Inflammatory macrophage treated with lipopolysaccharide for 1 hour (primary cell): Measurements from ENCODE around the gene B3GNT2.
A peak's percentile ranks its signal among the peaks of the same experiment; 100 is the strongest.
"Not testable (repeated sequence)": the region's sequence is repeated elsewhere in the genome, so short reads cannot be mapped to it uniquely, and the experiment has no call there.

ENCODE experiments used
- DNase-seq, 2 donors: peaks; one replicate each; pipeline ENCODE4 v3.0.0-alpha.2; 2020 to 2022

B3GNT2 gene

DNA sequence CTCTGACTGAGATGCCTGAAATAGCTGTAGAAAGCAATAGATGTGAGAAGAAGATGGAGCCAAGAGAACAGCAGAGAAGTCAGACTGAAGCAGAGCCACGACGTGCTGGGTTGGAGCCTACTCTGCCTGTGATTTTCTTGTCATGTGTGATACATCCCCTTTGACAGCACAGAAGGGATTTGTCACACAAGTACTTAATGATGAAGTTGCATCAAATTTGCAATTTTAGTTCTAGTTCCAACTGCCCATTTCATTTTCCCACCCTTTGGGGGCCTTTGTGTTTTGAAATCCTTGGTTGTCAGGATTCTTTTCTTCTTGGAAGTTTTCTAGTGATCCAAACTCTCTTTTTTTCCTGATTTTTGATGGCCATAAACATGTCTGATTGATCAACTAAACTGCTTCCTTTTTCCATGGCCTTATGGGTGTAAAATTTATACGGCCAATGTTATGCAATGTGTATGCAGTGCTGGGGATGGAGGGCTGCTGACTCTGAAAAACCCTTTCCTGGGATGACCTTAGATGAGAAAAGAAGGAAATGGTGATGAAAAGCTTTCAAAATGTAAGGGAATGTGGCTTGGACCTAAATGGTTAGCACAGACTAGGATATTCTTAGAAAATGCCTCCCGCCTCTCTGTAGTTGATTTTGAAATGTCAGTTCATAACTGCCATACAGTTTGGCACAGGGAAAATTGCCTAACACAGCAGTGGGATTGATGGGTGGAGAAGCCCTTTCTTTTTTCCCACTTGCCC, 9.6 kb upstream of the B3GNT2 start:
- peak; percentile 39 to 87 for DNase-seq

DNA sequence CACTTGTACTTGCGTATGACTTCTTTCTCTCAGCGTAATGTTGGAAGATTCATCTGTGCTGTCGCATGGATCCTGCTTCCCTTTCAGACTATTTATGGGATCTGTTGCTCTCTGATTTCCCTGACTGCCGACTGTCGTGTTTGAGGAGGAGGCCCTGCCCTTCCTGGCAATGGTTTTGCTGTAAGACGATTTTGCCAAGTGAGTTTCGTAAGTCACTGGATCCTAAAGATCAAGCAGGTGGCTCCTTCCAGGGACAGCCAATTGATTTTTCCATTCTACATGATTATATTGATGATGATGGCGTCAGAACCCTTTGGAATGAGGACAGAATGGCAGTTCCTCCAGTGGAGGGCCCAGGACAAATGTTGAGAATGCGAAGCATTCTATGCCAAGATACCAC, 8.7 kb upstream of the B3GNT2 start:
- DNase-seq: no peak

DNA sequence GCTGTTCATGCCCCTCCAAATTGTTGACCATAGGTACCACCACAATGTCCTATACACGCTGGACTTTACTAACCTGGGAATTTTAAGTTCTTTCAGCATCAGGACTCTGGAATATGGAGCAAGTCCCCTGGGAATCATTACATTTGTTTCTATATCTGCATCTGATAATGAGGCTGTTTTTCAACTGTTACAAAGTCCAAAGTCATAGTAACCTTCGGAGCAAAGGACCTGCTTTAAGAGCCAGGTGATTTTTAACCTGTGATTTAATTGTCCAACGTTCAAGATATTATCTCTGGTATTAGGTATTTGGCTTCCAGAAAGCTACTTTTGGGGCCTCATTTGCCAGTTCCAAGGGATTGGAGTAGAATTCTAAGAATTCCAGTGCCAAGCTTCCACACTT, 7.5 kb upstream of the B3GNT2 start:
- DNase-seq: no peak

DNA sequence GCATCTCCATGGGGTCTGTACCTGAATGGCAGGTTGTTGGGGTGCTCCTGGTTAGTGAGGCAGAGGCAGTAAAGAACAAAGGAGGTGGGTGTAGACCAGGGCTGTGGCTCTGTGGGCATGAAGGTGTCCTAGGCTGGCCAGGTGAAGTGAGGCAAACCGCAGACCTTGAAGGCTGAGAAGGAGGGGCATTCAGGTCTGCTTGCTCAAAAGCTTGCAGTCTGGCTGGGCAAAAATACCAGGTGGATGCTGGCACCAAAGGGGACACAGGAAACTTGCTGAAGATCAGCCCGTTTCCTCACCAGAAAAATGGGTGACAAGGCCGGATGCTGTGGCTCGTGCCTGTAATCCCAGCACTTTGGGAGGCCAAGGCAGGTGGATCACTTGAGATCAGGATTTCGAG, 6.7 kb upstream of the B3GNT2 start:
- no peak for DNase-seq

DNA sequence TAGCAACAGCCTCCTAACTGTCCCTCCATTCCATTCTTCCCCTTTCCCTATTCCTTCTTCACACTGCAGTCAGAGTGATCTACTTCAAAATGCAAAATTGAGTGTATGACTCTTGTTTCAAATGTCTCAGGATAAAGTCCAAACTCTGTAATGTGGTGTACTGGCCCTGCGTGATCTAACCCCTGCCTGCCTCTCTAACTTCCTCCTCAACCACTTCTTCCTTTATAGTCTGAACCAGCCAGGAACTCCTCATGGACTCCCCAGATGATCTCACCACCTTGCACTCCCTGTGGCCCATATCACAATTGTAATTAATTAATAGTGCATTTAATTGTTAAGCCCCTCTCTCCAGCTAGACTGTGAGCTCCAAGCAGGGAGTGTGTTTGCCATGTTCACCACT, 3.1 kb upstream of the B3GNT2 start:
- DNase-seq: peak; percentile 69 to 83

DNA sequence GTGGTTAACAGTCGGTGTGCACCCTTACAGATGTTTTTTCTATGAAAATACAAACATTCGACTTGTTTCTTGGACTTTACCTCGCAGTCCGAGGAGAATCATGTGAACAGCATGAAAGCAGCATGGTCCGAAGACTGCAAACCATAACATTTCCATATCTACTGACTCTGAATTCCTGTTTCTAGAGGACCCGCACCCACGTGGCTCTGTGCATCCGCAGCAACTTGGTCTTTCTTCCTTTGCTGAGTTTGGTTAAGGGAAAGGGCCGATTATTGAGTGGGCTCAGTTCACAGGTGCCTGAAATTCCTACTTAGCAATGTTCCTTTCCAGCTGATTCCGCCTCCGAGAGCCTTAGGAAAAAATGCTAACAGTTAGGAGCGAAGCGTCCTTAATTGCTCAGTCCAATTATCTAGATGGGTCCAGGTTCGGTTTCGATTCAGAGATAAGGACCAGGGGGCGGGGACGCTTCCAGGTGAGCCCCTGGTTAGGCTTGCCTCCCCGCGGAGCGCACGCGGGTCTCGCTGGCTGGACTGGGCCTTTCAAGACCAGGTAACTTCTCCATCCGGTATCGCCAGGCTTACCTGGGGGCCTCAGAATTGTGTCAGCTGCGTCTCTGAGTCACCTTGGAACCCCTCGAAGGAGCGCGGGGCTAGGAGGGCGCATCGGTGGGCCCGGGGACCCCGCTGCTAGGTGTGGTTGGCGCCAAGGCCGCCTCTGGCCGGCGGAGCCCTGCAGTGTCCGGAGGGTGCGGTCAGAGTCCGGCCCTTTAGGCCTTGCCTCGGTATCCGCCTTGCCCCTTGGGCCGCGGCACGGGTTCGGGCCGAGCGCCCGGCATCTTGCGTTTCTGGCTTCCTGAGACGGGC, 1.1 kb upstream of the B3GNT2 start:
- DNase-seq: no peak

DNA sequence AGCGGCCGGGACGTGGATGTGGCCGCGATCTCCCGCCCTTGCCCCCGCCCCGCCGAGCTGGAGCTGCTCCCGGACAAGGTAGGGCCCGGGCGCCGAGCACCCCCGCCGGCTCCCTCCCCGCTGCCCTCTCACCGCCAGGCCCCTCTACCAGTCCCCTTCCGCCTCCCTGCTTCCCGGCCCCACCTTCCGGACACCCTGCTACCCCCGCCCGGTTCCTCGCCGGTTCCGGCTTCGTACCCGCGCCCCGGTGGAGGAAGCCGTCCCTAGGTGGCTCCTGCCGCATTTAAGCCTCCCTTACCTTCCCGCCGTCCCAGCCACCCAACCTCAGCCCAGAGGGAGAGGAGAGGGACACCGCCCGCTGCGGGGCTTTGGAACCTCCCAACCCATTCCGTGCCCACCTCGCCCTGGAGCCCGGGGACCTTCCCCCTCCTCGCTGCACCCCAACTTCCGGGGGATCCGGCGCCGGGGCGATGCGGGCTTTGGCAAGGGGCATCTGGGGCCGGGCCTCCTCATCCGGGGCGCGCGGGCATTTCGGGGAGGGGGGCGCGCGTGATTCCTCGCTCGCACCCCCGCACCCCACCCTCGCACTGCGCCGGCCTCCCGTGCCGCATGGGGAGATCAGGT, 475 bp downstream of the B3GNT2 start:
- peak; percentile 21 to 27 for DNase-seq

DNA sequence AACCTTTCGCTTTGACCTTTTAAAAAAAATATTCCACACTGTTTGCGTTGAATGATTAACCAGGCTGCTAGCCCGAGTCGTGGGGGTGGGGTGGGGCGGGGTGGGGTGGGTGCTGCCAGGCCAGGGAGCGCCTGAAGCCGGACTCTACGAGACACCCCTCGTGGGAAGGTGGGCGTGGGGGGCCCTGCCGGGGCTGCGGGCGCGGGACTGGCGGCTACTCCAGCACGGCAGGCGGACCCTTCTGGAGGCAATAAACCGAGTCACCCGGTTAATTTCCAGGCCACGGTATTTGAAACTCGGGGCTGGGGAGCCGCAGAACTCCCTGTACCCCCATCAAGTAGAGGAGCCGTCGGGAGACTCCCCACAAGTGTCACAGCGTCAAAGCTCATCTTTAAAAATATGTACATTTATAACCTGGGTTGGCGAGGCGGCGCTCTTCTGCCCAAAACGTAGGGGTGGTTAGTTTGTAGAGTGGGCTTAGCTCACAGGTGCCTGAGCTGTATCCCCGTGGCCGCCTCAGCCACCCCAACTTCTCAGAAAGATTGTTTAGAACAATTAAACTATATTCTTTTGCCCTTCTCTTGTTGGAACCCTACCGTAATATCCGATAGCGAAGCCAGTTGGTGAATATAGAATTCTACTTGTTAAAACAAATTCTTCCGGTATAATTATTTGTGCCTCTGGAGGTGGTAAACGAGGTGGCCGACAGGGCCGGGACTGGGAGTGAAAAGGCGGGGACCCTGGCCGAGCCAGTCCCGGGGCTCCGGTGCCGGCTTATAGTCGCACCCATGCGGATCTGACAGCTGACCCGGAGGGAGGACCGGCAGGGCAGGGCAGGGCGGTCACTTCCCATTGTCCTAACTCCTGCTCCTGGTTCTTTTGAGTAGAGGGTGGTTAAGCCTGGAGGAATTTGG, 1.4 kb downstream of the B3GNT2 start:
- DNase-seq: peak; percentile 31 to 32

DNA sequence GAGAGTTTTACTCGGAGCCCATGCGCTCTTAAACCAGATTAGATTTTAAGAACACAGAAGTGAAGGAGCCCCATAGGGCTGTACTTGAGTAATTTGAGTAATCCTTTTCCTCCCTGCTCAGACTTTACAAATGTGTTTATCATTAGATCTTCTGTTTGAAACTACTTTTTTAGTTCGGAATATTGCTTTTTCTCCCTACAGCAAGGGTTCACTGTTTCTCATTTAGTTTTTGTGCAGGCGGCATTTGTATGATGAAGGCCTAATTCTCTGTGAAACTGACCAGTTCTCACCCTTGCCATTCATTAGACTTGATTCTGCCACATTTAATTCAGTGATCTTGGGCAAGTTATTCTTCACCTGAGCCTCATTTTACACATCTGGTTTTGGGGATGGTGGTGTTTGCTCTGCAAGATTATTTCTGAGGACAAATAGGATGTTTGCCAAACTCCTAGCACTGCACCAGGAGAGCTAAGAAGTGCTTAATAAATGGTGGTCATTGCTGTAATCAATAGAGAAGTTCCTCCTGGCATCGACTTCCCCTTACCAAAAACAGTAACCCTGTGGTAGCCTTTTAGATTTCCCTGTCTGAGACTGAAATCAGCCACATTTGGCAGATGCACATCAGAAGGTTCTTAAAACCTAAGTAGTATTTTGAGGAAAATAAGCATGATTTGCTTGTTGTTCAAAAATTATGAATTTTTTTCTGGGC, 2.2 kb downstream of the B3GNT2 start:
- DNase-seq: peak; percentile 52 to 55

DNA sequence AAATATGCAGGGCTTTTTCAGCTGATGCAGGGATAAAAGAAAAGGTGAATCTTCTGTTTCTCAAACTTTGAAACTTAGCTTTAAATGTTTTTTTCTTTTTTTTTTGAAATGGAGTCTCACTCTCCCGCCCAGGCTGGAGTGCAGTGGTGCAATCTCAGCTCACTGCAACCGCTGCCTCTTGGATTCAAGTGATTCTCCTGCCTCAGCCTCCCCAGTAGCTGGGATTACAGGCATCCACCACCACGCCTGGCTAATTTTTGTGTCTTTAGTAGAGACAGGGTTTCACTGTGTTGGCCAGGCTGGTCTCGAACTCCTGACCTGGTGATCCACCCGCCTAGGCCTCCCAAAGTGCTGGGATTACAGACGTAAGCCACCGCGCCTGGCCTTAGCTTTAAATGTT, 2.9 kb downstream of the B3GNT2 start:
- DNase-seq: not testable (repeated sequence)

DNA sequence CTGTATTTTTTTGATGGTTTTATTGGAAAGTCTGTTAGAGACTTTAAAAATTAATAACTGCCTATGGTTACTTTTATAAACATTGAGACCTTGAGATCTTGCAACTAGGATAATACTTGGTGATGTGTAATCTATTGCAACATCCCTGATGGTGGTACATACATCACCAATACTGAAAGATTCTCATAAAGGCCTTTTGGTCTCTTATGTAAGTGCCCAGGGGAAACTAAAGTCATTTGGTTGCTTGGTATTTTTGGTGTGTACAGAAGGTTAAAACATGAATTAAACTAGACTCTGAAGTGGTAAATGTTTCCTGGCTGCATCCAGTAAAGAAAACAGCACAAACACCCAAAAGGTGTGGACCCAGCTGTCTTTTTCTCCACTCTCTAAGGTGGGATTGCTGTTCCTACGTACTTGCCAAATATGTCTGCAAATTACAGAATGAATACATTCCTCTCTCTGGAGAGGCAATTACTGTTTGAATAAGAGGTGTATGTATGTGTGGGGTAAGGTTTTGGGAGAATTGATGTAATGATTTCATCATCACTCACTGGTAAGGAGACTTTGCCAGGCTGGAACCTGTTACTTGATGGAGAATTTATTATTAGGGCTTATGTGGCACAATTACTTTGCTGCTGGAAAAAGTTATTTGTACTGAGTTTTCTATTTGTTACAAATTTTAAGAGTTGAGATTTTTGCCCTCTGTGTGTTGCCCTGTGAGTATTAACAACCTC, 3.6 kb downstream of the B3GNT2 start:
- peak; percentile 20 to 40 for DNase-seq

DNA sequence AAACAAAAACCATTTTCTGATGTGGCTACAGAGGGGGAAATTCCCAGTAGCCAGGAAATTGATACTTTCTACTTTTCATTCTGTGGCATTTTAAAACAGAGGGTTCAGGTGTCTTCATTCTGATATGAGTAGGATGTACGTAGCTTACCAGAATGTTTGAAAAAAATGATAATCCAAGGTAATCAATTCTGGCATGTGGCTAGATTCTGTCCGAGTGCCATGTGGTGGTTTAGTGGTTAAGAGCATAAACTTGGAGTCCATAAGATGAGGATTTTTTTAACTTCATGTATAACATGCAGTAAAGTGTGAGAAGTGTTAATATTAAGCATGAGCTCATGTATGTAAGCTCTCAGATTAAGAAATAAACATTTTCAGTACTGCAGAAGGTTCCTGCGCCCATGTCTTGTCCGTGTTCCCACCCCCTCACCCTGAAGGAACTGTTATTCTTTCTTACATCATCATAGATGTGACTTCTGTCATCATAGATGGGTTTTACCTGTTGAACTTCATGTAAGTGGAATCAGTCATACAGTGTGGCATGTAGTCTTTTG, 4.5 kb downstream of the B3GNT2 start:
- peak in 1 of 2 donors; percentile 10 for DNase-seq

DNA sequence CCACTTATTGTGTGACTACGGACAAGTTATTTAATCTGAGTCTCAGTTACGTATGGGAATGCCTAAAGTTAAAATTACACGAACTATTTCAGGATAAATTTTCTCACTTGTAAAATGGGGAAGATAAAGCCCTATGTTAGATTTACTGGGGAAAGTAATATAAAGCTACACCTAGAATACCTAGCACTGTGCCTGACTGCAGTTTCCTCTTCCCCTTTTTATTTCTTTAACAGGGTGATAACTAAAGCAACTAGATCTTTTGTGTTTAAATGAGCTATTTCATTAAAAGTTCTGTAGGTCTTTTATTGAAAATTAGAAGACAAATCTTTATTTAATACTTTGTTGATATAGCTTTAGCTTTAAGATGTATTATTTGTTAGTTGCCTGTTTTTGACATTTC, 5.0 kb downstream of the B3GNT2 start:
- DNase-seq: no peak

DNA sequence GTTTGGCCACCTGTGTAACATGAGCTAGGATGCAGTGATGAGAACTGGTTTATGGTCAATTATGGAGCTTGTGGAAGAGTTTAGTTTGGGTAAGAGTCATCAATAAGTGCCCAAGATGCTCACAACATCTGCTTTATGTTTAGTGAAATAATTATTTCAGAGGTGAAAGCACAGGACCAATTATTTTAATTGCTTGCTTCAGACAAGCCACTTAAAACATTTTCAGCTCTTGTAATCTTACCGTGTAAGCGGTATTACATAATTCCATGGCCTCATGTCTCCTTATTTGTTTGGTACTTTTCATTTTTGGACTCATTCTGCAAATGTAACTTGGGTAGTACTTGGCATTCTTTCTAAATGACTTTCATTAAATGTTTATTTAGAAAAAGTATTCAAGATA, 5.4 kb downstream of the B3GNT2 start:
- no peak for DNase-seq

DNA sequence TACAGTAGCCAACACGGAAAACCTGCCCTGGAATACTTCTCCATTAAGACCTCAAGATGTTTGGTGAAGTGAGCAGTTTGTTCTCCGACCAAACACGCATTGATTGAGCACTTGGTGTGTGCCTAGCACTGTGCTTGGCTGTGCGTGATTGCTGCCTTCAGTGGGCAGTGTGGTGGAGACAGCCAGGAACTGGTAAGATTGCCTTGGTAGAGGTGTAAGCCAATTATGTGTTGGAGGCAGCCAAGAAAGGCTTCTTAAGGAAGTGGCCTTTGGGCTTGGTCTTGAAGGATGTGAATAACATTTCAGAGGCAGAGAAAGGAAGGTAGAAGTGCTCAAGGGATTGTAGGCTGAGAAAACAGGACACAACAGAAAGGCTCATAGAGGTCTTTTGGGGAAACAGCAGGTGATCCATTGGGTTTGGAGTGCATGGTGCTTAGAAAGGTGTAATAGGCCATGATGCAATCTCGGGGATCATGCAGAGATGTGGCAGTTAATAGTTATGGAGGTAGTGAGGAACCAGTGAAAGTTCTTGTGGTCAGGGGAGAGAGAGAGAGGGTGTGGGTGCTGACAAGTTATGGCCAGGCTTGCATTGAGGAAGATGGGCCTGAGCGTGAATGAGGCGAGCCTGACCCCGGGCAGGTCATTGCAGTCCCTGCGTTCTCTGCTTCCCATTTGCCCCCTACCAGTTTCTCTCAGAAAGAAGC, 6.3 kb downstream of the B3GNT2 start:
- DNase-seq: peak in 1 of 2 donors; percentile 17

DNA sequence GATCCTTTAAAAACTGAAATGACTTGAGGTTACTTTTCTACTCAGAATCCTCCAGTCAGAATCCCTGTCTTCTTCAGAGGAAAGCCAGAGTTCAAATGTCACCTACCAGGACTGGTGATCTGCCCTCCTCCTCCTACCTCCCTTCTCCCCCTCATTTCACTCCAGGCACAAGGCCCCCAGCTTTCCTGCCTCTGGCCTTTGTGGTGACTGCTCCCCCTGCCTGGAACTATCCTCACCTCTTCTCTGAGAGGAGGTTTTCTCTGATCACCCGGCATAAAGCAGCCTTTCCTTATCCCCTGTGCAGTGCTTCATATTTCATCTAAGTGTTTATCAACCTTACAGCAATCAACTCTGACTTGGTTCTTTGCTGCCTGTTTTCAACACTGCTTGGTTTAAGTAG, 6.8 kb downstream of the B3GNT2 start:
- peak in 1 of 2 donors; percentile 7 for DNase-seq

DNA sequence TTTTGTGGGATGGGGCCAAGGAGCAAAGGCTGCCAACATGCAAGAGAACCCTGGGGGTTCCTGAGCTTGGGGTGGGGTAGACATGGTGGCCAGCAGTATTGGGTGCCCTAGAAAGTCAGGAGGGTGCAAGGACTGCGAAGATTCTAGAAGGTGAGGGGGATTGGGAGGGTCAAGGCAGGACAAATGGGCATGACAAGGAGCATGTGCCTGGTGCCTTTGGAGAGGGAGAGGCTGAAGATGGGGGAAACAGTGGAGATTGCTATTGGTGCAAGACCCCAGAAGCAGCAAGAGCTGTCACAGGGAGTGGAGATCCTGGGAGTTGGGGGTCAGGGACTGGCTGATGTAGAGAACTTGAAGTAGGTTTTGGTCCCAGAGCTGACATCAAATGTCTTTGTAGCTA, 7.5 kb downstream of the B3GNT2 start:
- no peak for DNase-seq

DNA sequence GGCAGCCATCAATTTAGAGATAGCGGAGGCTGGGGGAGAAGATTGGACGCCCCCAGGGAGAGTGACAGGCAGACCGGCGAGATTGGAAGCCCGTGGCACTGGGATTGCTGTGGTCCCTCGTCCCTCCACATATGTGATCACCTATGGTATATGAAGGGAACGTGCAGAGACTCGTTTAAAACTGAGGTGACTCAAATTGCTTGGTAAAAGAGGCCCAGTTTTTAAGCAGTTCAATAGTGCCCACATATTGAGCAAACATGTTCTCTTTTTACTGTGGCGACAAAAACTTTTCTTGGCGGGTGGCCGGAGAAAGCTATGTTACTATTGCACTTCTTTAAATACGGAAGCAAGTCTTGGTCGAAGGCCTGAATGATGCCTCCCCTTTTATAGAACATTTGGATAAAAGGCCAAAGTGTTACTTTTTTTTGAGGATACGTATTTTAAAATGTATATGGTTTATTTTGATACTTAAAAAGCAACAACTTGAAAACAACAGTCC, 9.1 kb downstream of the B3GNT2 start:
- DNase-seq: no peak

DNA sequence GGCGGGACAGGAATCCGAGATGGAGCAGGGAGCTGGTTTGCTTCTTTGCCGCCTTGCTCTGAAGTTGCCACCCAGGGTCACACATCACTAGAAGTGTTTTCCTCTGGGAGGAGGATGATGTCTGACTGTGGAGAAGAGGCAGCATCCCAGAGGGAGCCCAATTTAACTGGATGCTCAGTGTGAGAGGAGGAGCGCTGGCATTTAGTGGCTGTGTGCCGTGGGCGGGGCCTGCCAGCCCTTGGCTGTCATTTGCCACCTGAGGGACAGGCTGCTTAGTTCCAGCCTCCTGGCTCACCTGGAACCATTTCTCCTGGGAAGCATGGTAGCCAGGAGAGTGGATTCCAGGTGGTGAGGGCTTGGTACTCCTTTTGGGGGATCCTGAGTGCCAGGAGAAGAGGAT, 9.6 kb downstream of the B3GNT2 start:
- DNase-seq: no peak

DNA sequence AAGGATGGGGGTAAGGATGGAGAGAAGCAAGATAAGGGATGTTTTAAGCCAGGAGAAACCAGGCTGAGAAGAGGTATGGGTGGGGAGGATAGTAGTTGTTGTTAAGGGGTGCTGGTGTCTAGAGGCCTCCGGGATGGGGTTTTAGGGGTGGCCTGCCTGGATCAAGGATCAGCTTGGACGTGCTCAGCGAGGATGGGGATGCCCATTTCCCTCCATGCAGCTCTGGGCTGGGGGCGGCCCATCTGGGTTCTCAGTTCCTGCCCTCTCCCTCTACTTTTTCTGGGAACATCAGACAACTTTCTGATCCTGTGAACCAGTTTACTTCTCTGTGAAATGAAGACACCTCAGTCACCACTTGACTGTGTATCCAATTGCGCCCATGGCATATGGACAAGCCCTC, 10.1 kb downstream of the B3GNT2 start:
- DNase-seq: no peak
